ENCODE results near the gene GNA12. TPM values are rescaled to one million over a fixed set of nuclear protein-coding genes. Genes with fewer than 3 reads are reported as not detected.
A peak's percentile ranks its signal among the peaks of the same experiment; 100 is the strongest.

Gene GNA12
- total RNA-seq, 1 donor from 2014 or later = 19.3 TPM

GRCh38 chr7:2785071-2785500, 59.0 kb downstream of the GNA12 start:
- TF ChIP-seq CTCF (conservative IDR thresholded peaks at IDR 0.05; ENCODE audit: low read depth, low read length) = no peak
- H3K4me3 ChIP-seq (ENCODE audit: low read depth, low read length) = no peak overlapping the region
- DNase-seq (ENCODE audit: low read depth) = peak; percentile 76

GRCh38 chr7:2782565-2782964, 61.5 kb downstream of the GNA12 start:
- H3K4me3 ChIP-seq (ENCODE audit: low read depth, low read length) = no peak overlapping the region
- TF ChIP-seq CTCF (conservative IDR thresholded peaks at IDR 0.05; ENCODE audit: low read depth, low read length) = no peak
- DNase-seq (ENCODE audit: low read depth) = no peak

GRCh38 chr7:2782121-2782520, 62.0 kb downstream of the GNA12 start:
- TF ChIP-seq CTCF (conservative IDR thresholded peaks at IDR 0.05; ENCODE audit: low read depth, low read length) = no peak
- no peak overlapping the region for H3K4me3 ChIP-seq (ENCODE audit: low read depth, low read length)
- no peak for DNase-seq (ENCODE audit: low read depth)

- H3K4me3 ChIP-seq (ENCODE audit: low read depth, low read length) = no peak overlapping the region
- TF ChIP-seq CTCF (conservative IDR thresholded peaks at IDR 0.05; ENCODE audit: low read depth, low read length) = no peak
- no peak for DNase-seq (ENCODE audit: low read depth)
Observed at GRCh38 chr7:2781636-2782035, 62.5 kb downstream of the GNA12 start.

GRCh38 chr7:2779051-2779450, 65.1 kb downstream of the GNA12 start:
- no peak for DNase-seq (ENCODE audit: low read depth)
- TF ChIP-seq CTCF (conservative IDR thresholded peaks at IDR 0.05; ENCODE audit: low read depth, low read length) = no peak
- H3K4me3 ChIP-seq (ENCODE audit: low read depth, low read length) = no peak overlapping the region

- H3K4me3 ChIP-seq (ENCODE audit: low read depth, low read length) = no peak overlapping the region
- DNase-seq (ENCODE audit: low read depth) = no peak
- no peak for TF ChIP-seq CTCF (conservative IDR thresholded peaks at IDR 0.05; ENCODE audit: low read depth, low read length)
Observed at GRCh38 chr7:2777898-2778535, 66.1 kb downstream of the GNA12 start.

- TF ChIP-seq CTCF (conservative IDR thresholded peaks at IDR 0.05; ENCODE audit: low read depth, low read length) = no peak
- H3K4me3 ChIP-seq (ENCODE audit: low read depth, low read length) = no peak overlapping the region
- no peak for DNase-seq (ENCODE audit: low read depth)
Observed at GRCh38 chr7:2776401-2776800, 67.7 kb downstream of the GNA12 start.

Data from epithelial cell of proximal tubule (primary cell).